ENCODE data around the gene INTS14. TPM values are rescaled to one million over a fixed set of nuclear protein-coding genes. Genes with fewer than 3 reads are reported as not detected.

INTS14 gene
- total and polyA plus RNA-seq, 9 of the 15 experiments (the other 6 are each of a cell fraction or from before 2014, with no cell fraction given), result 30.5 to 92.4 (median 46.5) TPM

DNA sequence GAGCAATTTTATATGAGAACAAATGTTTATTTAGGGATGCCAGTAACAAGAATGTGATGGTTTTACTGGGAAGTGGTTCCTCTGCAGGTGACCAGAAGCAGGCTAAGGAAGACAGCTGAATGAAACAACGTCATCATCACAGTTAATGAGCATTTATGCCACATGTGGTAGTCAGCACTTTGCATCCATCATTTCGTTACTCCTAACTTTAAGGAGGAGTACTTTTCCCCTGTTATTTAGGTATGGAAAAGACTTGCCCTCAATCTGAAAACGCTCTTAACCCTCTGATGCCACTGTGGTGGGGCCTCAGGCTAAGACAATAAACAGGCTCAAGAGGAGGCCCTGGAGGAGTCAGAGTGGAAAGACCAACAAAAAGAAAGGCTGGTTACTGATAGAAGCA, 31.2 kb downstream of the INTS14 start:
- Histone ChIP-seq H3K9ac (ENCODE audit: insufficient read depth in 1 of 2, low read depth in 2 of 2, low read length in 2 of 2) (no peak overlapping the region), H3K9me3 (replicated peaks; ENCODE audit: control insufficient read depth, insufficient read depth, low read depth, low read length) (no peaks in the 10 kb centered on the region), H3K79me2 (ENCODE audit: control insufficient read depth, insufficient read depth, low read length) (no peaks in the 10 kb centered on the region), H3K27me3 (ENCODE audit: control insufficient read depth in 2 of 2, insufficient read depth in 2 of 2, low read length in 2 of 2) (no peaks in the 10 kb centered on the region), H3K9me1 (ENCODE audit: control insufficient read depth, insufficient read depth, low read length) (no peaks in the 10 kb centered on the region), H3K4me1 (replicated peaks in 1 of 2; ENCODE audit: control insufficient read depth in 2 of 2, insufficient read depth in 2 of 2, low read length in 2 of 2) (no peaks in the 10 kb centered on the region), H3K4me2 (ENCODE audit: insufficient read depth, low read length) (no peak overlapping the region), H2AFZ (ENCODE audit: low read depth, low read length) (no peak overlapping the region), H4K20me1 (replicated peaks; ENCODE audit: control insufficient read depth, insufficient read depth, low read length) (no peaks in the 10 kb centered on the region), H3K4me3 (no peak overlapping the region), H3K36me3 (ENCODE audit: control insufficient read depth, insufficient read depth, low read length) (peaks cover 88% of the 10 kb centered on the region), H3K27ac (ENCODE audit: extremely low read depth, low read depth, low read length) (no peak overlapping the region)
- DNase-seq (ENCODE audit: extremely low read depth in 1 of 4, low spot score in 3 of 4) (no peak), ATAC-seq (no peak), FAIRE-seq (peak; percentile 37)
- ChIA-PET POLR2A (interaction anchor here (0.6 to 2.5 kb wide), 6 partner anchors 8 to 291 kb away, joined by 3 to 12 read pairs (median 4); partner anchors contain the start of gene RNU5B-1), CTCF (ENCODE audit: low intra/inter-chr PET ratio) (no interaction called here)
- intact Hi-C loops (cut with micrococcal nuclease) (loop anchor here (10.0 kb wide), 1 partner anchor 175 kb away; no protein-coding TSS in a partner anchor), in situ Hi-C loops (cut with MboI) (no loop called here)
- BruUV-seq (replicated peaks), result no TSS peak
- TF ChIP-seq YBX1 (IDR thresholded peaks at IDR 0.05) (no peak), BDP1 (IDR thresholded peaks at IDR 0.05; ENCODE audit: insufficient read depth, insufficient read length) (no peak), STAT5A (IDR thresholded peaks at IDR 0.05; ENCODE audit: borderline replicate concordance, low read length) (no peak), RHOXF2B (CRISPR knock-in tag; conservative IDR thresholded peaks at IDR 0.05) (no peak)
- WGBS (ENCODE audit: insufficient coverage, low coverage, missing lambda C conversion rate), result 81% methylated on average over 3 of the region's 3 CpGs

DNA sequence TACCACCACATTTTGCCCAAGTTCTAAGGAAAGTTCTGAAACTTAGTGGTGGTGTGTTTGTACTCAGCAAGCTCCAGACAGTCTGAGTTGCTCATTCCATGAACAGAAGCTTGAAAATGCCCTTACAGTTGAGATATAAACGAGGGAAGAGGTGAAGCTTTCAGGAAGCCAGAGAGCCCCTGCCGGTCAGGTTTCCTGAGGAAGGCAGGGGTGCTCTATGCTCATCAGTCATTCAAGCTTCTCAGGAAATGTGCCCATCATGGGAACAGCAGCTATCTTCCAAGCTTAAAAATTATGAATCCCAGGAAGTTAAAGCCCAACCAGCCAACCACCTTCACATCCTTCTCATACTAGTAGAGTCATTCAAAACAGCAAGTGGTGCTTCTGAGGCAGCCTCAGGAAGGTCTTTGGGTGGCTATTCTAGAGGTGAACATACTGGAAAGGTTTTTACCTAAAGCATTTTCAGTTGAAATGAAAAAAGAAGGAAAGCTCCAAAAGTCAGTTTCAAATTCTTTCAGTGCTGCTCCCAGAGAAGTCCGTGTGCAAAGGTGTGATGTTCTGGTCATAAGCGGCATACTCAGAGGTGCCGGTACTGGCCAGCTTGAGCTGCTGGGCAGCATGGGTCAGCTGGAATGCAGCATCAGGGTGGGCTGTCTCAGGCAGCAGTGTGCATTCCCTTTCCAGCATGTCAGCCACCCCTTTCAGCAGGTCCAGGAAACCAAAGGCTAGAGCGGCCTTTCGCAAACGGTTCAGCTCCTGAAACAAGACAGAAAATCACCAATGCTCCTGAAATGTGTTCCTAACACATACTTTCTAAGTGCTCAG, 31.8 kb downstream of the INTS14 start:
- FAIRE-seq (peak; percentile 23), DNase-seq (ENCODE audit: extremely low read depth in 1 of 4, low spot score in 3 of 4) (no peak), ATAC-seq (no peak; the same call in 2 of the 3 replicates)
- H2AFZ ChIP-seq (ENCODE audit: low read depth, low read length), result no peak overlapping the region
- in situ Hi-C loops (cut with MboI) (no loop called here), intact Hi-C loops (cut with micrococcal nuclease) (loop anchor here (10.0 kb wide), 1 partner anchor 174 kb away; no protein-coding TSS in a partner anchor)
- H3K9ac ChIP-seq (ENCODE audit: insufficient read depth in 1 of 2, low read depth in 2 of 2, low read length in 2 of 2), result no peak overlapping the region
- no peaks in the 10 kb centered on the region for H3K9me1 ChIP-seq (ENCODE audit: control insufficient read depth, insufficient read depth, low read length)
- no peaks in the 10 kb centered on the region for H4K20me1 ChIP-seq (replicated peaks; ENCODE audit: control insufficient read depth, insufficient read depth, low read length)
- peaks cover 88% of the 10 kb centered on the region for H3K36me3 ChIP-seq (ENCODE audit: control insufficient read depth, insufficient read depth, low read length)
- POLR2A ChIA-PET, result interaction anchor here (0.8 to 2.5 kb wide), 5 partner anchors 8 to 275 kb away, joined by 3 to 12 read pairs (median 4); partner anchors contain the start of gene RNU5B-1
- CTCF ChIA-PET (ENCODE audit: low intra/inter-chr PET ratio), result no interaction called here
- no peak overlapping the region for H3K4me2 ChIP-seq (ENCODE audit: insufficient read depth, low read length)
- BruUV-seq (replicated peaks), result TSS peak; percentile 33
- H3K9me3 ChIP-seq (replicated peaks; ENCODE audit: control insufficient read depth, insufficient read depth, low read depth, low read length), result no peaks in the 10 kb centered on the region
- no peak overlapping the region for H3K4me3 ChIP-seq
- H3K4me1 ChIP-seq (replicated peaks in 1 of 2; ENCODE audit: control insufficient read depth in 2 of 2, insufficient read depth in 2 of 2, low read length in 2 of 2), result no peaks in the 10 kb centered on the region
- no peaks in the 10 kb centered on the region for H3K79me2 ChIP-seq (ENCODE audit: control insufficient read depth, insufficient read depth, low read length)
- peak overlapping the region; percentile 15; the same call in 1 of the 3 replicates for H3K27ac ChIP-seq (ENCODE audit: extremely low read depth, low read depth, low read length)
- WGBS (ENCODE audit: insufficient coverage, low coverage, missing lambda C conversion rate), result 71% methylated on average over 8 of the region's 8 CpGs
- no peaks in the 10 kb centered on the region for H3K27me3 ChIP-seq (ENCODE audit: control insufficient read depth in 2 of 2, insufficient read depth in 2 of 2, low read length in 2 of 2)
- peak; percentile 66 for TF ChIP-seq POLR2A (conservative IDR thresholded peaks at IDR 0.05)
- TF ChIP-seq MTA3 (IDR thresholded peaks at IDR 0.05; ENCODE audit: borderline replicate concordance), result no peak
- no peak for TF ChIP-seq MYNN (IDR thresholded peaks at IDR 0.05)
- TF ChIP-seq MYNN (CRISPR knock-in tag; IDR thresholded peaks at IDR 0.05), result no peak
- TF ChIP-seq MYC (IDR thresholded peaks at IDR 0.05; ENCODE audit: low read depth, low read length), result no peak
- no peak for TF ChIP-seq MYC (CRISPR knock-in tag; IDR thresholded peaks at IDR 0.05; ENCODE audit: borderline replicate concordance, low read depth)
- no peak for TF ChIP-seq MTA1 (IDR thresholded peaks at IDR 0.05; ENCODE audit: borderline replicate concordance)
- no peak for TF ChIP-seq SMARCE1 (IDR thresholded peaks at IDR 0.05)
- TF ChIP-seq ZNF134 (CRISPR knock-in tag; conservative IDR thresholded peaks at IDR 0.05), result no peak
- TF ChIP-seq, protein P1, sequence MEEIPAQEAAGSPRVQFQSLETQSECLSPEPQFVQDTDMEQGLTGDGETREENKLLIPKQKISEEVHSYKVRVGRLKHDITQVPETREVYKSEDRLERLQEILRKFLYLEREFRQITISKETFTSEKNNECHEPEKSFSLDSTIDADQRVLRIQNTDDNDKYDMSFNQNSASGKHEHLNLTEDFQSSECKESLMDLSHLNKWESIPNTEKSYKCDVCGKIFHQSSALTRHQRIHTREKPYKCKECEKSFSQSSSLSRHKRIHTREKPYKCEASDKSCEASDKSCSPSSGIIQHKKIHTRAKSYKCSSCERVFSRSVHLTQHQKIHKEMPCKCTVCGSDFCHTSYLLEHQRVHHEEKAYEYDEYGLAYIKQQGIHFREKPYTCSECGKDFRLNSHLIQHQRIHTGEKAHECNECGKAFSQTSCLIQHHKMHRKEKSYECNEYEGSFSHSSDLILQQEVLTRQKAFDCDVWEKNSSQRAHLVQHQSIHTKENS (CRISPR knock-in tag; IDR thresholded peaks at IDR 0.05), result no peak
- peak; percentile 51; the same call in 1 of the 2 replicates for TF ChIP-seq POLR2AphosphoS2 (IDR thresholded peaks at IDR 0.05; ENCODE audit: low read length)
- TF ChIP-seq GABPB1 (CRISPR knock-in tag; IDR thresholded peaks at IDR 0.05), result no peak
